NCI-H1417 treated with DMSO at 0.1 percent for 48 hours (cell line): Measurements from ENCODE around the gene OR5B21.

Experiments used
- DNase-seq: peaks from one replicate; lab custom pipeline; 2025; lab: John Stamatoyannopoulos, UW

OR5B21 gene

DNA sequence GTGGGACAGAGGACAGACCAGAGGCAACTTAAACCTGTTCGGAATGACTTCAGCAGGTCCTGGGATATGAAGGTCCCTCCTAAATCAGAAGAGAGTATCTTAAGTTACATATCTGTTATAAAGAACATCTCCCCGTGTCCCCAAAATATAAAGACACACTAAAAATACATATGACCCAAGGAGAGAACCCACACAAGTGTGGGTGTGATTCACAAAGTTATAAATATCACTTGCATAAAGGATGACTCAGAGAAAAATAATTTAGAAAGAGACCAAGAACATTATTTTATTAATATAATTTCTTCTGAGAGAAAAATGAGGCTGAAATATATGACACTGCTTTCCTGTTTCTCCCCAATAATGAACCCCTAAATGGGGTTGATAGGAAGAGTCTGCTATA lies 14.2 kb downstream of the OR5B21 start:
- DNase-seq, result no peak

DNA sequence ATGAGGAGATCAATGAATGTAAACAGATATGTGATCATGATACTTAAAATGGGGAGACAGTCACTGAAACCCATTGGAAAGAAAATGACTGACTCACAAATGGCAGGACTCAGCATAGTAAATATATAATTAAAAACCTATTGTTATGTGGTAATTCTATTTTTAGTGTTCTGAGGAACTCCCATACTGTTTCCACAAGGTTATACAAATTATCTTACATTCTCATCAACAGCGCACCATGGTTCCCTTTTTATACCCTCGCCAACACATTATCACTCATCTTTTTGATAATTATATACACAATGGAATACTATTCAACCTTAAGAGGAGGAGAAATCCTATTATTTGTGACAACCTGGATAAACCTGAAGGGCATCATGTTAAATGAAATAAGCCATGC lies 17.1 kb downstream of the OR5B21 start:
- no peak for DNase-seq

DNA sequence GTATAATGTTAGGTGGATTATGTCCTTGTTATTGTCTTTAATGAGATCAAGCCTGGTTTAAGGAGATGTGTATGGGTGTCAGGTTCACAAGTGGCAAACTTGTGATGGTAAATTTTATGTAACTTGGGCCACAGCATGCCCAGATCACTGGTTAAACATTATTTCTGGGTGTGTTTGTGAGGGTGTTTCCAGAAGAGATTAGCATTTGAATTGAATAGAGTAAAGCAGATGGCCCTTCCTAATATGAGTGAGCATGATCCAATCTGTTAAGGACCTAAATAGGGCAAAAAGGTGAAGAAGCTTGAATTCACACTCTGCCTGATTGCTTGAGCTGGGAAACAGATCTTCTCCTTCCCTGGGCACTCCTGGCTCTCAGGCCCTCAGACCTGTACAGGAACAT lies 20.7 kb downstream of the OR5B21 start:
- DNase-seq, result no peak

DNA sequence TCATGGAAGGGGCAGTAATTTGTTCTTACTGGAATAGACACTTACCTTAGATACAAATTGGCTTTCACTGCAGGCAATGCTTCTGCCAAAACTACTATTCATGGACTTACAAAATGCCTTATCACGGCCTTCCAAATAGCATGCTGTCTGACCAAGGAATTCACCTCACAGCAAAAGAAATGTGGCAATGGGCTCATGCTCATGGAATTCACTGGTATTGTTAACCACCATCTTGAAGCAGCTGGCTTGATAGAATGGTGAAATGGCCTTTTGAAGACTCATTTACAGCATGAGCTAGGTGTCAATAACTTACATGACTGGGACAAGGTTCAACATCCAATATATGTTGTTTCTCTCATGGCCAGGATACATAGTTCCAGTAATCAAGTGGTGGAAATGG lies 21.9 kb downstream of the OR5B21 start:
- no peak for DNase-seq

DNA sequence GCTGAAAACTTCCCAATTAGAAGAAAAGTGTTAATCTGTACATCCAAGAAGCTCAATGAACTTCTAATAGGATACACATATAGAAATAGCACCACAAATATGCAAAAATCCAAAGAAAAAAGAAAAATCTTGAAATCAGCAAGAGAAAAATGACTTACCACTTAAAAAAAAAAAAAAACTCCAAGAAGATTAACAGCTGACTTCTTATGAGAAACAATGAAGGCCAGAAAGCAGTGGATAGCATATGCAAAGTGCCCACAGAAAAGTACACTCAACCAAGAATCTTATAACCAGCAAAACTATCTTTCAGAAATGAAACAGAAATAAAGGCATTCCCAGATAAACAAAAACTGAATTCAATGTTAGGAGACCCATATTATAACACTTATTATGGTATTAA lies 36.0 kb downstream of the OR5B21 start:
- no peak for DNase-seq

DNA sequence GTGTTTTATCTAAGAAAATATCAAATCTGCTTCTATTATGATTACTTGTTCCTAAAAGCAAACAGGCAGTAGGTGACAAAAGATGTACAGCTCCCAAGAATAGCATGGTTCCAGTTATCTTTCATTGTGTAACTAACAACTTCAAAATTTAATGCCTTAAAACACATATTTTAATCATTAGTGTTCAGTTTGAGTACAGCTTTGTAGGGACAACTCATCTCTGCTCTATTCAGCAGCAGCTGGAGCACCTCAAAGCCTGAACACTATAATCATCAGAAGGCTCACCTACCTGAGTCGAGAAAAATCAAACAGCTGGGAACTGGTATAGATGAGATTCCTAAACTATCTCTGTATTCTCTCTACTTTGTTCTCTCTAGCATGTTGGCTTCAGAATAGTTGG lies 41.6 kb downstream of the OR5B21 start:
- no peak for DNase-seq

DNA sequence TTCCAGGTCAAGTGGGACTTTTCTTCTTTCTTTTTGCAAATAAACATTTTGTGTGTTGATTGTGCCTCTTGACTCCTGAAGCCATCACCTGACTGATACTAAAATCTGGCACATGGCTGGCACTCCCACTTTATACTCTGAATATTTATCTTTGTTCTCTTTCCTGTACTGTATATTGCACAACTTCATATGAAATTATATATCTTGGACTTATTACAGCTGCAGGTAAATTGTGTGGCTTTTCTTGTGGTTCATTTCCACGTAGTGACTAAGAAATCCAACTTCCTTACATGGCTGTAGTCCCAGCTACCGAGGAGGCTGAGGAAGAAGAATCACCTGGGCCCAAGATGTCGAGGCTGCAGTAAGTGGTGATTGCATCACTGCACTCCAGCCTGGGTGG lies 42.2 kb downstream of the OR5B21 start:
- DNase-seq, result no peak
